HG02840 (cell line): ENCODE results near the gene CLIC2.

Experiments used
- ATAC-seq: cut with Tn5 transposase; IDR thresholded peaks from one replicate; pipeline ENCODE4 v1.9.1; 2021; ENCODE audit warnings: mild to moderate bottlenecking, moderate library complexity, moderate number of reproducible peaks; ENCODE audit not compliant: unreplicated experiment, low FRiP score

Gene CLIC2

GRCh38 chrX:155263854-155264628 lies 70.4 kb downstream of the CLIC2 start, which contains the start of gene RAB39B:
TSS of gene RAB39B (minus strand) at chrX:155264491. CDS start at chrX:155264288, 203 bp downstream.
- peak; percentile 88 for ATAC-seq

- ATAC-seq: no peak
Observed at GRCh38 chrX:155262970-155263754, 71.3 kb downstream of the CLIC2 start.

DNA sequence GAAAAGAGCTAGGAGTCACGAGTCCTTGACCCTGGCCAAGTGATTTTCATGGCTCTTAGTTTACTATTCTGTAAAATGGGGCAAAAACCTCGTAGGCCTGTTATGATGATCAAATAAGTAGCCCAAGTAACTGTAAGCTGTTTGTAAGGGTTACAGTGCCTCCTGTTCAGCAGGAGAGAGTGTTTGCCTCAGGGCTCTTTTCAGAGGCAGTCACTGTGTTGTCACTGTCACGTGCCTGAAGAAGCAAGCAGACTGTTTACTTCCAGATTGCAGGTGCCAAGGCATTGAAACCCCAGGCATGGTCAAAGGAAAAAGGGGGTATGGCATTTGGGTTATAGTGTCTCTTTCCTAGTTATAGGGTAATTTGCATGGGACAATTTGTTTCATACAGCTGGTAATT lies 74.7 kb downstream of the CLIC2 start:
- ATAC-seq: no peak

DNA sequence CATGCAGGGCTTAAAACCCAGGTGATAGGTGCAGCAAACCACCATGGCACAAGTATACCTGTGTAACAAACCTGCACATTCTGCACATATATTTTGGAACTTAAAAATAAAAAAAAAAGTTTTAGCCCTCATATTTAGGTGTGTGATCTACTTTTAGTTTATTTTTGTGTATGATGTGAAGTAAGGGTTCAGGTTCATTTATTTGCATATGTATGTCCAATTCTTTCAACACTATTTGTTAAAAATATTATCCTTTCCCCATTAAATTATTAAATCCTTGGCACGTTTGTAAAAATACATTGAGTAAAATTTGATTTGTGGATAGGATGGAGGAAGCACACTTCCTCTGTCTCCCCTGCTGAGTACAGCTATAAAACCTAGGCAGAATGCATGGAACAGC lies 83.0 kb downstream of the CLIC2 start:
- ATAC-seq: no peak

DNA sequence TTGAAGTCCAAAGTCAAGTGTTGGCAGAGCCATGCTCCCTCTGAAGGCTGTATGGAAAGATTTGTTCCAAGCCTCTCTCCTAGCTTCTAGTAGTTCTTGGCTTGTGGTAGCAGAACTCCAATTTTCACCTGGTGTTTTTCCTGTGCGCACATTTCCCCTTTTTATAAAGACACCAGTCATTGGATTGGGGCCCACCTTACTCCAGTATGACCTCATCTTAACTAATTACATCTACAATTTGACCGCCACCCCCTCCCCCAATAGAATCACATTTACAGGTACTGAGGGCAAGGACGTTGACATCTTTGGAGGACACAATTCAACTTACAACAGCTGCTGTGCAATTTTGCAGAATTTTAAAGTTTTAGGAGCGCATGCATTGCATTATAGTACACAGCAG lies 86.9 kb downstream of the CLIC2 start:
- no peak for ATAC-seq

GRCh38 chrX:155246748-155247147 lies 87.7 kb downstream of the CLIC2 start:
- ATAC-seq: no peak

- no peak for ATAC-seq
Observed at GRCh38 chrX:155242300-155242699, 92.1 kb downstream of the CLIC2 start.

- ATAC-seq: no peak
Observed at GRCh38 chrX:155237719-155238118, 96.7 kb downstream of the CLIC2 start.

GRCh38 chrX:155235891-155236290 lies 98.5 kb downstream of the CLIC2 start:
- ATAC-seq: no peak

DNA sequence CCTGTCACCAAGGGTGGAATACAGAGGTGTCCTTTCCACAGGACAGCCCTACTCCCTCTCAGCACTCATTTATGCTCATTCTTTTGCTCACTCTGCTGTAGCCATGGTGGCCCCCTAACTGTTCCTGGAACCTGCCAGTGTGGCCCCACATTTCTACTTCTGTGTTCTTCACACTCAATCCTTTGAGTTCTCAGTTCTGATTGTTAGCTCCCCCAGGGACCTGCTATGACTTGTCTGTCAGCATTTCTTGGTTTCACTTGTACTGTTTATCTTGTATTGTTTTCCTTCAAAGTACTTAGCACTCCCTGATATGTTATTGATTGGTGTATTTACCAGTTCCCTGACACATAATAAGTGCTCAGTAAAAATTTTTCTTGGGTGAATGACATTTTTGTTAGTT lies 103.3 kb downstream of the CLIC2 start:
- no peak for ATAC-seq
